Left forelimb (tissue), 1 donor: ENCODE measurements around the gene TARS2.

Experiments used
- DNase-seq: peaks from one replicate; pipeline ENCODE4 v3.0.0-alpha.2; 2018; ENCODE audit warnings: low spot score

Gene TARS2

GRCh38 chr1:150486966-150487762, at the start of gene TARS2:
TARS2 (plus strand) TSS chr1:150487419; CDS start chr1:150487451, 32 bp downstream.
- DNase-seq, result peak; percentile 93

GRCh38 chr1:150441121-150441520, 46.1 kb upstream of the TARS2 start:
- DNase-seq, result no peak

GRCh38 chr1:150444232-150444631, 43.0 kb upstream of the TARS2 start:
- DNase-seq, result no peak

GRCh38 chr1:150456146-150456647, 31.0 kb upstream of the TARS2 start:
- DNase-seq, result no peak

- DNase-seq, result peak; percentile 71
Measured at GRCh38 chr1:150464422-150464826, 22.8 kb upstream of the TARS2 start.

- DNase-seq, result no peak
Measured at GRCh38 chr1:150466964-150467363, 20.3 kb upstream of the TARS2 start.

GRCh38 chr1:150469291-150469690, 17.9 kb upstream of the TARS2 start:
- DNase-seq, result no peak

GRCh38 chr1:150472601-150473200, 14.5 kb upstream of the TARS2 start:
- DNase-seq, result no peak

GRCh38 chr1:150473659-150474058, 13.6 kb upstream of the TARS2 start:
- no peak for DNase-seq

- DNase-seq, result no peak
Measured at GRCh38 chr1:150474869-150475268, 12.3 kb upstream of the TARS2 start.

GRCh38 chr1:150476754-150477153, 10.5 kb upstream of the TARS2 start:
- DNase-seq, result no peak

- DNase-seq, result no peak
Measured at GRCh38 chr1:150477320-150477719, 9.9 kb upstream of the TARS2 start.

GRCh38 chr1:150477733-150478132, 9.5 kb upstream of the TARS2 start:
- DNase-seq, result no peak

- DNase-seq, result no peak
Measured at GRCh38 chr1:150479370-150479769, 7.8 kb upstream of the TARS2 start.

GRCh38 chr1:150479927-150480352, 7.3 kb upstream of the TARS2 start:
- DNase-seq, result no peak

GRCh38 chr1:150484431-150484830, 2.8 kb upstream of the TARS2 start:
- DNase-seq, result no peak

- no peak for DNase-seq
Measured at GRCh38 chr1:150484861-150485260, 2.4 kb upstream of the TARS2 start.

GRCh38 chr1:150487763-150488115, 520 bp downstream of the TARS2 start:
- DNase-seq, result no peak

- no peak for DNase-seq
Measured at GRCh38 chr1:150493175-150493574, 6.0 kb downstream of the TARS2 start.

GRCh38 chr1:150498342-150498741, 11.1 kb downstream of the TARS2 start:
- no peak for DNase-seq

GRCh38 chr1:150505431-150505830, 18.2 kb downstream of the TARS2 start:
- no peak for DNase-seq

GRCh38 chr1:150507912-150508864, 21.0 kb downstream of the TARS2 start, which contains the start of gene ECM1:
ECM1 (plus strand) TSS chr1:150508109; CDS start chr1:150508210, 101 bp downstream.
- DNase-seq, result no peak
